Uterus (tissue), 4 donors: ENCODE data around the gene OR4A5. TPM values are rescaled to one million over a fixed set of nuclear protein-coding genes. Genes with fewer than 3 reads are reported as not detected.
"Not testable (repeated sequence)": the region's sequence is repeated elsewhere in the genome, so short reads cannot be mapped to it uniquely, and the experiment has no call there.

Experiments used
- DNase-seq, 2 donors: peaks; one replicate each; pipeline ENCODE4 v3.0.0-alpha.2; 2019 to 2020
- H3K27ac ChIP-seq, 2 donors: fragments of 200-600 bp; sonication (generic); 1 replicate in 1 of 2; 2 replicates in 1 of 2; pipeline ENCODE4 v1.5.1; 2016 to 2018
- H3K27me3 ChIP-seq, 2 donors: fragments of 200-600 bp; sonication (generic); one replicate each; pipeline ENCODE4 v1.5.1; 2018 to 2019; ENCODE audit warnings: control low read depth in 1 of 2
- H3K36me3 ChIP-seq, 2 donors: fragments of 200-600 bp; sonication (generic); one replicate each; pipeline ENCODE4 v1.5.1; 2019; ENCODE audit warnings: control low read depth in 1 of 2
- H3K4me1 ChIP-seq, 2 donors: fragments of 200-600 bp; sonication (generic); one replicate each; pipeline ENCODE4 v1.5.1; 2018 to 2019; ENCODE audit warnings: control low read depth in 1 of 2
- H3K4me3 ChIP-seq, 2 donors: fragments of 200-600 bp; sonication (generic); 1 replicate in 1 of 2; 2 replicates in 1 of 2; pipeline ENCODE4 v1.5.1; 2018 to 2019; ENCODE audit warnings: mild to moderate bottlenecking in 1 of 2
- H3K9me3 ChIP-seq, 2 donors: fragments of 200-600 bp; sonication (generic); one replicate each; pipeline ENCODE4 v1.5.1; 2019; ENCODE audit warnings: control low read depth in 1 of 2
- intact Hi-C: fragments of 100-400 bp; cut with DNase I; formaldehyde crosslinking; loops from one replicate; pipeline ENCODE4 v1.15.1; 2023; ENCODE audit warnings: low total_unique reads
- total RNA-seq, 4 donors: library from RNA; depleted of rRNA in 3 of 4; stranded (reverse); fragments of >200 nt in 3 of 4; gene quantifications; one replicate each; pipeline versions ENCODE4 v1.1.0 to v1.2.4, GENCODE V29; 2014 to 2023
- donor health status: DM: yes; HTN: yes; CAD: no.

OR4A5 gene
- total RNA-seq, result not detected

- DNase-seq, H3K9me3 ChIP-seq, H3K36me3 ChIP-seq, intact Hi-C loops, H3K4me1 ChIP-seq, H3K27me3 ChIP-seq, H3K27ac ChIP-seq, H3K4me3 ChIP-seq: not testable (repeated sequence)
These were observed at the start of gene OR4A5 for GRCh38 chr11:54706532-54706931. Gene OR4A5, plus strand, starts transcription at chr11:54706832. Its CDS starts 53 bp downstream, at chr11:54706885.

GRCh38 chr11:54720094-54720493 is 13.5 kb downstream of the OR4A5 start:
- H3K36me3 ChIP-seq, H3K27me3 ChIP-seq, DNase-seq, H3K9me3 ChIP-seq, H3K4me1 ChIP-seq, intact Hi-C loops, H3K27ac ChIP-seq, H3K4me3 ChIP-seq: not testable (repeated sequence)

Other genes starting within 250 kb of the OR4A5 start
- gene OR4C46, start 102.8 kb upstream of the OR4A5 start, total RNA-seq, result not detected